DMS53 treated with DMSO at 0.1 percent for 48 hours (cell line): ENCODE data around the gene TMCC1.

Experiments
- DNase-seq: peaks from one replicate; lab custom pipeline; 2025; ENCODE audit not compliant: unreplicated experiment; lab: John Stamatoyannopoulos, UW

TMCC1 gene

DNA sequence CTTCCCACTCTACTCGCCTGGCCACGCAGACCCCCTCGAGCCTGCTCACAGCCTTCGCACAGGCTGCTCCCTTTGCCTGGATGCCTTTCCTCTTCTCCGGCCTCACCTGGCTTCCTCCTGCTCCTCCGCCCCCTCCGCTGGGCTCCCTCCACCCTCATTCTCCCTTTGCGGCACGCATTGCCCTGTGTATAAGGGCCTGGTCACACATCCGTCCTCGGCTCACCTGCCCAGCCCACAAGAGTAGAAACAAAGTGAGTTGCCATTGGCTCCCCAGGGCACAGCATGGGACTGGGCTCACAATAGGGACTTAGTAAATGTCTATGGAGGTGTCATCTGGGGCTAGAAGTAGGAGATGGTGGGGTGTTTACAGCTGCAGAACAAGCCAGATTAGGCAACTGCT, 291.2 kb downstream of the TMCC1 start:
- DNase-seq, result no peak

GRCh38 chr3:129601713-129602112, 291.8 kb downstream of the TMCC1 start:
- DNase-seq, result no peak

DNA sequence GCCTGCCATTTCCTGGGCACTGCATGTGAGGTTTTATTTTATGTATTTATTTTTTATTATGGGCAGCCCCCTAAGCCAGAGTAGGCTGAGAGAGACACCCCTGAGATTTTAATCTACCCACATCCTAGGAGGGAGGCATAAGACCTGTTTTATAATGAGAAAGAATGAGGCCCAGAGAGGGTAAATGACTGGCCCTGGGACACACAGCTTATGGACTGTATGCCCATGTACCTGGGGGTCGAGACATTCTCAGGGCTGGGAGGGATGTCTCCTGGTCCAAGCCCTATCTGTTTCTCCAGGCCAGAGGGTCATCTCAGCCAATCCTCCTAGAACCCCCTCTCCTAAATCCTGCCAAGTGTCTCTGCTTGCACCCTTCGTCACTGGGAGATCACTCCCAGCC, 293.2 kb downstream of the TMCC1 start:
- no peak for DNase-seq

DNA sequence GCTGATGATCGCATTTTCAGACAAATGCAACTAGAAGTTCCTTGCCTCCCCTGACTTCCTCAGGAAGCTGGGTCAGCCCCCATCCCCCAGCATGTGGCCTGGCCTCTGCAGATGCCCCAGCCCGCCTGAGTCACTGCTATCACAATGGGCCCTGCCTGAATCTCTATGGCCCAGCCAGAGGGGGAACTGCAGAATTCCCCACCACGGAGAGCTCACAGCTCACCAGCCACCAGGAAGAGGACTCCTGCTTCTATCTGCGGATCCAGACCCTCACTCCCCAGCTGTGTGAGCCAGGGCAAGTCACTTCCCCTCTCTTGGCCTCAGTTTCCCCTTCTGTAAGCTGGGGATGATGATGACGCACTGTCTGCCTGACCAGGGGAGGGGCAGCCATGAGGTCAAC, 293.9 kb downstream of the TMCC1 start:
- DNase-seq, result no peak

GRCh38 chr3:129599073-129599472, 294.4 kb downstream of the TMCC1 start:
- no peak for DNase-seq

- no peak for DNase-seq
Measured at GRCh38 chr3:129598484-129598883, 295.0 kb downstream of the TMCC1 start.

GRCh38 chr3:129598000-129598381, 295.5 kb downstream of the TMCC1 start:
- no peak for DNase-seq
